CD8-positive, alpha-beta memory T cell (primary cell): Measurements from ENCODE around the gene LIN54. TPM values are rescaled to one million over a fixed set of nuclear protein-coding genes. Genes with fewer than 3 reads are reported as not detected.
A peak's percentile ranks its signal among the peaks of the same experiment; 100 is the strongest.

Experiments
- CTCF ChIA-PET: fragments of 350-600 bp; sonication (Branson Sonifier 250); formaldehyde crosslinking; loops from one replicate; lab custom pipeline; 2021; ENCODE audit warnings: antibody characterized with exemption; lab: Charles Lee
- POLR2A ChIA-PET: fragments of 350-600 bp; sonication (Branson Sonifier 250); formaldehyde crosslinking; loops from one replicate; lab custom pipeline; 2021; ENCODE audit warnings: antibody characterized with exemption; lab: Charles Lee
- DNase-seq, 5 donors: peaks; one replicate each; pipeline versions ENCODE4 v3.0.0 to v3.0.0-alpha.2; 2020 to 2022; ENCODE audit warnings: mixed read lengths in 1 of 5
- H3K27ac ChIP-seq: one replicate; pipeline ENCODE4 v1.7.0; 2013; ENCODE audit warnings: low read depth, mild to moderate bottlenecking, low read length, moderate library complexity
- H3K27me3 ChIP-seq: 2 replicates; pipeline ENCODE4 v1.7.0; 2013; ENCODE audit warnings: low read length, mild to moderate bottlenecking; ENCODE audit not compliant: insufficient read depth, poor library complexity, severe bottlenecking
- H3K36me3 ChIP-seq: 2 replicates; pipeline ENCODE4 v1.7.0; 2013; ENCODE audit warnings: mild to moderate bottlenecking, low read length, moderate library complexity; ENCODE audit not compliant: insufficient read depth
- H3K4me1 ChIP-seq: 2 replicates; pipeline ENCODE4 v1.7.0; 2013; ENCODE audit warnings: mild to moderate bottlenecking, low read length, moderate library complexity; ENCODE audit not compliant: insufficient read depth
- H3K4me3 ChIP-seq: 2 replicates; pipeline ENCODE4 v1.7.0; 2013; ENCODE audit warnings: mild to moderate bottlenecking, low read length
- H3K9me3 ChIP-seq: 2 replicates; pipeline ENCODE4 v1.7.0; 2013; ENCODE audit warnings: mild to moderate bottlenecking, low read length
- H3K27ac Mint-ChIP-seq, 8 donors: one replicate each; pipeline ENCODE4 v1.8.0; 2020 to 2021; ENCODE audit warnings: mixed read lengths in 8 of 8, mild to moderate bottlenecking in 6 of 8, inconsistent platforms in 3 of 8, moderate library complexity in 3 of 8
- H3K27me3 Mint-ChIP-seq, 2 donors: one replicate each; pipeline ENCODE4 v1.8.0; 2020 to 2021; ENCODE audit warnings: mixed read lengths in 2 of 2, mild to moderate bottlenecking in 1 of 2, moderate library complexity in 1 of 2
- H3K36me3 Mint-ChIP-seq, 3 donors: one replicate each; pipeline ENCODE4 v1.8.0; 2020 to 2021; ENCODE audit warnings: mixed read lengths in 3 of 3, inconsistent platforms in 1 of 3, mild to moderate bottlenecking in 1 of 3
- H3K4me1 Mint-ChIP-seq, 3 donors: one replicate each; pipeline ENCODE4 v1.8.0; 2020 to 2021; ENCODE audit warnings: mixed read lengths in 3 of 3, inconsistent platforms in 1 of 3, mild to moderate bottlenecking in 1 of 3
- H3K4me3 Mint-ChIP-seq, 7 donors: one replicate each; pipeline ENCODE4 v1.8.0; 2020 to 2021; ENCODE audit warnings: mixed read lengths in 7 of 7, mild to moderate bottlenecking in 6 of 7, moderate library complexity in 4 of 7, inconsistent platforms in 2 of 7
- H3K9me3 Mint-ChIP-seq, 5 donors: one replicate each; pipeline ENCODE4 v1.8.0; 2020 to 2022; ENCODE audit warnings: mixed read lengths in 5 of 5, mild to moderate bottlenecking in 3 of 5, moderate library complexity in 2 of 5, inconsistent platforms in 1 of 5
- polyA plus RNA-seq: library from polyadenylated mRNA; unstranded; fragments of 300-500 nt; fragmentation: Illumina TruSeq; gene quantifications from one replicate; pipeline ENCODE4 v1.2.3, GENCODE V29; 2021
- total RNA-seq, 2 experiments: library from RNA; stranded (reverse); gene quantifications; one replicate each; pipeline ENCODE4 v1.2.3, GENCODE V29; 2021

Gene LIN54
- total and polyA plus RNA-seq, 3 experiments from 2014 or later, result 9.2 to 23.0 (median 22.1) TPM

- Mint-ChIP-seq H3K27ac (peak overlapping the region in 1 of 8 donors; percentile 5), H3K4me1 (peaks cover 0 to 4% (median 0%) of the 10 kb centered on the region in 3 donors), H3K27me3 (peaks cover 2 to 5% of the 10 kb centered on the region in 2 donors), H3K4me3 (no peak overlapping the region), H3K9me3 (peaks cover 0 to 9% (median 0%) of the 10 kb centered on the region in 5 donors), H3K36me3 (peaks cover 0 to 3% (median 0%) of the 10 kb centered on the region in 3 donors)
- no peaks in the 10 kb centered on the region for H3K36me3 ChIP-seq
- H3K4me3 ChIP-seq, result no peak overlapping the region
- no peak for DNase-seq
- H3K9me3 ChIP-seq, result no peaks in the 10 kb centered on the region
- H3K27ac ChIP-seq, result no peak overlapping the region
- H3K4me1 ChIP-seq, result no peaks in the 10 kb centered on the region
- POLR2A ChIA-PET, result no interaction called here
- CTCF ChIA-PET, result no interaction called here
- no peaks in the 10 kb centered on the region for H3K27me3 ChIP-seq
These were observed 12.3 kb upstream of the LIN54 start for GRCh38 chr4:83022724-83023450.

- Histone ChIP-seq H3K36me3 (no peaks in the 10 kb centered on the region), H3K27ac (no peak overlapping the region), H3K4me3 (no peak overlapping the region), H3K9me3 (no peaks in the 10 kb centered on the region), H3K27me3 (no peaks in the 10 kb centered on the region), H3K4me1 (no peaks in the 10 kb centered on the region)
- H3K4me3 Mint-ChIP-seq, result no peak overlapping the region
- H3K36me3 Mint-ChIP-seq, result no peaks in the 10 kb centered on the region
- POLR2A ChIA-PET, result no interaction called here
- H3K27ac Mint-ChIP-seq, result peak overlapping the region in 1 of 8 donors; percentile 21
- peaks cover 0 to 8% (median 0%) of the 10 kb centered on the region in 5 donors for H3K9me3 Mint-ChIP-seq
- DNase-seq, result no peak
- CTCF ChIA-PET, result interaction anchor here (1.7 kb wide), 1 partner anchor 11 kb away, joined by 5 read pairs; no protein-coding TSS in a partner anchor
- peaks cover 0 to 4% (median 0%) of the 10 kb centered on the region in 3 donors for H3K4me1 Mint-ChIP-seq
- H3K27me3 Mint-ChIP-seq, result peaks cover 0 to 5% of the 10 kb centered on the region in 2 donors
These were observed 9.3 kb upstream of the LIN54 start for GRCh38 chr4:83019794-83020494.

GRCh38 chr4:83013902-83014301 is 3.3 kb upstream of the LIN54 start:
- no peaks in the 10 kb centered on the region for H3K9me3 ChIP-seq
- no peak for DNase-seq
- Mint-ChIP-seq H3K4me3 (peak overlapping the region; percentile 89 to 97 (median 92)), H3K27me3 (no peaks in the 10 kb centered on the region), H3K9me3 (no peaks in the 10 kb centered on the region), H3K27ac (peak overlapping the region in 5 of 8 donors; percentile 79 to 96 (median 91)), H3K36me3 (peaks cover 0 to 15% (median 0%) of the 10 kb centered on the region in 3 donors), H3K4me1 (peaks cover 39 to 43% (median 39%) of the 10 kb centered on the region in 3 donors)
- H3K36me3 ChIP-seq, result no peaks in the 10 kb centered on the region
- H3K4me1 ChIP-seq, result peaks cover 30% of the 10 kb centered on the region
- ChIA-PET CTCF (interaction anchor here (0.8 to 3.5 kb wide), 3 partner anchors 21 to 105 kb away, joined by 3 to 25 read pairs (median 4); partner anchors contain the start of gene COPS4), POLR2A (interaction anchor here (0.9 to 4.6 kb wide), 3 partner anchors 21 to 584 kb away, joined by 3 to 46 read pairs (median 3); partner anchors contain the start of genes COPS4 and HNRNPDL)
- peak overlapping the region; percentile 72 for H3K27ac ChIP-seq
- H3K27me3 ChIP-seq, result no peaks in the 10 kb centered on the region
- no peak overlapping the region for H3K4me3 ChIP-seq

GRCh38 chr4:83013420-83013867 is 2.8 kb upstream of the LIN54 start:
- Histone ChIP-seq H3K4me1 (peaks cover 35% of the 10 kb centered on the region), H3K27ac (peak overlapping the region; percentile 72), H3K9me3 (no peaks in the 10 kb centered on the region), H3K27me3 (no peaks in the 10 kb centered on the region), H3K36me3 (no peaks in the 10 kb centered on the region), H3K4me3 (peak overlapping the region; percentile 81)
- Mint-ChIP-seq H3K4me1 (peaks cover 43 to 48% (median 44%) of the 10 kb centered on the region in 3 donors), H3K27ac (peak overlapping the region; percentile 84 to 96 (median 94)), H3K9me3 (no peaks in the 10 kb centered on the region), H3K27me3 (no peaks in the 10 kb centered on the region), H3K4me3 (peak overlapping the region; percentile 89 to 97 (median 92)), H3K36me3 (peaks cover 0 to 15% (median 0%) of the 10 kb centered on the region in 3 donors)
- CTCF ChIA-PET, result interaction anchor here (0.8 to 3.5 kb wide), 3 partner anchors 22 to 106 kb away, joined by 3 to 25 read pairs (median 4); partner anchors contain the start of gene COPS4
- POLR2A ChIA-PET, result interaction anchor here (0.6 to 4.6 kb wide), 6 partner anchors 20 to 584 kb away, joined by 3 to 46 read pairs (median 4); partner anchors contain the start of genes COPS4, HNRNPDL and PLAC8
- DNase-seq, result no peak

GRCh38 chr4:83012687-83013419 is 2.2 kb upstream of the LIN54 start:
- H3K27ac ChIP-seq, result peak overlapping the region; percentile 72
- POLR2A ChIA-PET, result interaction anchor here (0.6 to 4.6 kb wide), 6 partner anchors 21 to 583 kb away, joined by 3 to 46 read pairs (median 4); partner anchors contain the start of genes COPS4, HNRNPDL and PLAC8

GRCh38 chr4:83012200-83012686 is 1.6 kb upstream of the LIN54 start:
- Histone ChIP-seq H3K4me1 (peaks cover 43% of the 10 kb centered on the region), H3K27ac (peak overlapping the region; percentile 68), H3K9me3 (no peaks in the 10 kb centered on the region), H3K4me3 (peak overlapping the region; percentile 58), H3K27me3 (no peaks in the 10 kb centered on the region), H3K36me3 (no peaks in the 10 kb centered on the region)
- Mint-ChIP-seq H3K4me3 (peak overlapping the region; percentile 91 to 99 (median 96)), H3K4me1 (peaks cover 53 to 58% (median 56%) of the 10 kb centered on the region in 3 donors), H3K27me3 (no peaks in the 10 kb centered on the region), H3K36me3 (peaks cover 0 to 15% (median 0%) of the 10 kb centered on the region in 3 donors), H3K27ac (peak overlapping the region; percentile 63 to 99 (median 96)), H3K9me3 (no peaks in the 10 kb centered on the region)
- CTCF ChIA-PET, result interaction anchor here (1.9 to 3.5 kb wide), 3 partner anchors 23 to 160 kb away, joined by 5 to 25 read pairs (median 10); partner anchors contain the start of genes COPS4 and THAP9
- POLR2A ChIA-PET, result interaction anchor here (1.4 to 4.6 kb wide), 3 partner anchors 23 to 582 kb away, joined by 6 to 46 read pairs (median 7); partner anchors contain the start of genes COPS4, HNRNPDL and THAP9
- DNase-seq, result peak in 2 of 5 donors; percentile 7 to 21

More at GRCh38 chr4:83012687-83013419, 2.2 kb upstream of the LIN54 start:
- Mint-ChIP-seq H3K9me3 (no peaks in the 10 kb centered on the region), H3K27me3 (no peaks in the 10 kb centered on the region), H3K4me3 (peak overlapping the region; percentile 89 to 97 (median 92)), H3K36me3 (peaks cover 0 to 15% (median 0%) of the 10 kb centered on the region in 3 donors), H3K27ac (peak overlapping the region; percentile 84 to 96 (median 94)), H3K4me1 (peaks cover 47 to 52% (median 50%) of the 10 kb centered on the region in 3 donors)
- peak; percentile 95 to 97 (median 96) for DNase-seq
- Histone ChIP-seq H3K36me3 (no peaks in the 10 kb centered on the region), H3K27me3 (no peaks in the 10 kb centered on the region), H3K4me1 (peaks cover 41% of the 10 kb centered on the region), H3K4me3 (peak overlapping the region; percentile 81), H3K9me3 (no peaks in the 10 kb centered on the region)
- CTCF ChIA-PET, result interaction anchor here (0.8 to 3.5 kb wide), 3 partner anchors 22 to 106 kb away, joined by 3 to 25 read pairs (median 4); partner anchors contain the start of gene COPS4
